T-helper 1 cell treated with Interleukin-12 subunit alpha and Interleukin-12 subunit beta and Interleukin-4 antibody, amounts not matched to agents 30 ng/mL and 1 ng/mL, for 36 hours (primary cell): ENCODE data around the gene PMEPA1. TPM values are rescaled to one million over a fixed set of nuclear protein-coding genes. Genes with fewer than 3 reads are reported as not detected.

Source experiments
- intact Hi-C: fragments of 100-400 bp; cut with micrococcal nuclease; formaldehyde crosslinking; loops from one replicate; pipeline ENCODE4 v1.15.1; 2024
- total RNA-seq: library from RNA; stranded (reverse); gene quantifications from 2 replicates; pipeline ENCODE4 v1.2.3, GENCODE V29; 2022

PMEPA1 gene
- total RNA-seq, 1 donor from 2014 or later: 0.47 TPM

GRCh38 chr20:57737349-57737748 lies 27.5 kb upstream of the PMEPA1 start:
- intact Hi-C loops: no loop called here

DNA sequence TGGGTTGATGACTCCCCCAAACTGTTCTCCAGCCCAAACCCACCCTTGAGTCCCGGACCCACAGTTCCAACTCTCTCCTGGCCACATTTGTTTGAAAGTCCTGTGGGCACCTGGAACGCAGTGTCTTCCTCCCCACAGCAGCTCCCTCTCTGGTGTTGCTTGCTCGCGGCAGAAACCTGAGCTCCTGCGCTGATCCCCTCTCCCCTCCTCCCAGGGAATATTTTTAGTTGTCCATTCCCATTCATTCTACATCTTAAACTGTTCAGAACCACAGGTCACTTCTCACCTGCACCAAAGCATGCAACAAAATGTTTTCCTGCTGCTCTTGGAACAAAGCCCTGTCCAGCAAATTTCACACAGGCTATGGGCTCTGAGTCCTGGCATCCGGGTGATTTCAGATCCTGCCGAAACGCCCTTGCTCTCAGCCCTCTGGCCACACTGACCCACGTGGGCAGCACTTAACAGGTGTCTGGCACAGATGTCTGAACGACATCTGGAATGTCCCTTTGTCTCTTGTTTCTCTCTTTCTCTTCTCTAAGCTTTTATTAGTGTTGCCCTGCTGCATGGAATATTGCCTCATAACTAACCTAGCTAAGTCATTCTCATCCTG lies 27.0 kb upstream of the PMEPA1 start:
- intact Hi-C loops: no loop called here

- intact Hi-C loops: no loop called here
These were observed 26.3 kb upstream of the PMEPA1 start for GRCh38 chr20:57735831-57736737.

GRCh38 chr20:57734754-57735153 lies 24.9 kb upstream of the PMEPA1 start:
- intact Hi-C loops: no loop called here

DNA sequence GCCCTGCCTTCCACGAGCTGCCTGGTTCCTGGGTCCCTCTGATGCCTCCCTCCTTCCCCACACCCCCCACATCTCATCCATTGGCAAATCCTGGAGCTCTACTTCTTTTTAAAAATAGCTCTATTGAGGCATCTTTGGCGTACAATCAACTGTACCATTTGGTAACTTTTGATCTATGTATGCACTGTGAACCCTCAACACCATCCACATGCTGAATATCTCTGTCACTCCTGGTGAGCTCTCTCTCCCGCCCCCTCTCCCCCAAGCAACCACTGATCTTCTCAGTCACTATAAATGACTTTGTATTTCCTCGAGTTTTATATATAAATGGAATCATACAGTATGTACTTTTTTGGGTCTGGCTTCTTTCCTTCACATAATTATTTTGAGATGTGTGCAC lies 22.4 kb upstream of the PMEPA1 start:
- intact Hi-C loops: no loop called here

- intact Hi-C loops: no loop called here
These were observed 18.9 kb upstream of the PMEPA1 start for GRCh38 chr20:57728762-57729161.

DNA sequence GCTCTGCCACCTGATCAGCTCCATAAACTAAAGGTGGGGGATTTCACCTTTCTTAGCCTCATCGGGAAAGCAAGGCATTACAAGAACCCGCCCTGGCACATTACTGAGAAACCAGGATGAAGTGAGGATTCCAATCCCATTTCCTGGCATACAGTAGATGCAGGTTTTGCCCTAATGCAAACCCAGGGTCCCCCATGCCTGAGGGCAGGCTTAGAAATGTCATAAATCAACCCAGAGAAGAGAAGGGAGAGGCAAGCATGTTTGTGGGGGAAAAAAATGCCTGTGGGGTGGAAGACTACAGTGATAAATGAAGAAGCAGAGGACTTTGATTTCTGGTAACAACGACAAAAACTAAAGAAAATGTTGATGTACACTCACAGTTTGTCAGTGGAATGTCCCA lies 18.0 kb upstream of the PMEPA1 start:
- intact Hi-C loops: loop anchor here (2.0 kb wide), 1 partner anchor 37 kb away; no protein-coding TSS in a partner anchor

- intact Hi-C loops: loop anchor here (2.0 kb wide), 1 partner anchor 39 kb away; no protein-coding TSS in a partner anchor
These were observed 15.8 kb upstream of the PMEPA1 start for GRCh38 chr20:57725636-57726035.

DNA sequence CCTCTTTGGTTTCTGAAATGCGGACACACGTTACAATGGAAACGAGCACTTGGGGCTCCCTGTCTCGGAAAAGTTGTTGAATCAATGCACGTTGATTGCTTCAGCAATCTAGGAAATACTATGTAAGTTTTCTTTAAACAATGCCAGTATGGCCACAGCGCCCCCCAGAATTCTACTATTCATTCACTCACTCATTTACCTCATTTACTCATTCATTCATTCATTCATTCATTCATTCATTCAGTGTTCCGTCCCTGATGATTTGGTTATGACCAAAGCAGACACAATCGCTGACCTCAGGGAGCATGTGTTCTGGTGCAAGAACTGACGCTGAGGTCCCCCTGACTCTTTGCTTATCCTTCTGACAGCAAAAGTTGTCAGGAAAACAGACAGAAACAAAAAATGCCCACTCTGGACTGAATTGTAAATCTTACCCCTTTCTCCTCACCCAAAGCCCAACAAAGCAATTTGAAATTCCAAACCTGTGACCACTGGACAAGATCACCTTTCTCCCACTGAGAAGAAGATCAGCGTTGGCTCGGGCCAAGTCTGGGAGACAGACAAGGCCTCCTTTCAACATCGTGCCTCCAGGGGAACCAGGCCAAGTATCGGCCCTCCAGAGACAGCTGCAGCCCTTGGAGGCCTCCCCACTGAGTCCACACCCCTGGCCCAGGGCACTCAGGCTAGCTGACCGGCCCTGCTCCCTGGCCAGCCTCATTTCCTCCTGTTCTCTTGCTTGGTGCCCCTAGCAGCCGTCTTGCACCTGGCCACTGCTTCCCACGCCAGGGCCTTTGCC lies 15.0 kb upstream of the PMEPA1 start:
- intact Hi-C loops: no loop called here

GRCh38 chr20:57723816-57724215 lies 14.0 kb upstream of the PMEPA1 start:
- intact Hi-C loops: no loop called here

- intact Hi-C loops: loop anchor here (5.0 to 10.0 kb wide), 3 partner anchors 325 to 935 kb away; partner anchors contain the start of genes RBM38, STX16 and VAPB
These were observed 10.1 kb upstream of the PMEPA1 start for GRCh38 chr20:57719951-57720350.

DNA sequence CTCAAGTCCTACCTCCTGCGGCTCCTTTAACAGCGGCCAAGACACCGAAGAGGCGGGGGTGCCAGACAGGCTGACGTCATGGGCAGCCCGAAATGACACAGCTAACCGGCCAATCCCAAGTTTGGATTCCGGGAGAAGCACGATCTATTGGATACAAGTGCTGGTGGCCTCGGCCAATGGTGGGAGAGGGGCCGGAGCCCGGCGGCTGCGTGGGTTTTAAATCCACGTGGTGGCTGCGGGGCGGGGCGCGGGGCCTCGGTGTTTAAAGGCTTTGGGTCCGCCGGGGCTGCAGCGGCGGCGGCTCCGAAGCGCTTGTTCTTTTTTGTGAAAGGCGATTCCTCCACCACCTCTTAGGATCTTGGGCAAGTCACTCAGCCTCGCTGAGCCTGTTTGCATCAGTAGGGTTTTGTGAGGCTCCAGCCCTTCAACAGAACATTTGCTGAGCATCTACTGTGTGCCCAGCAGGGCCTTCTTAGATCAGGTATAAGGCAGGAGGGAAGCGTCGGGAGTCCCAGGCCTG lies 8.7 kb upstream of the PMEPA1 start:
- intact Hi-C loops: loop anchor here (1.0 to 10.0 kb wide), 5 partner anchors 8 to 936 kb away; partner anchors contain the start of genes PMEPA1, RBM38, STX16 and VAPB

DNA sequence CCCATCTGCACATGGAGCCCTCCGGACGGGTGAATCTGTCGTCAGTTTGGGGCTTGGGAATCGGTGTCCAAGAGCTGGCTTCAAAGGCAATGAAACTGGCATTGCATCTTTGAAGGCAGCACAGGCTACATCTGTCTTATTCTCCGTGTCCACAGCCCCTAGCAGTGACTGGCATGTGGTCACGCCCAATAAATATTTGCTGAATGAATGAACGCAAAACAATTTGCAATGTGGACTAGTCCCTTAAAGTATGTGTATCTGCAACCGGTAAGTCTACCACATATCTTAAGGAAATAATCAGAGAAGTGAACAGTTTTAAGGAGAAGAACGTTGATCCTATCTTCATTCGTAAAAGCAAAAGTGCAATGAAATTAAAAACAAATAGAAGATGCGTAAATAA lies 8.0 kb upstream of the PMEPA1 start:
- intact Hi-C loops: loop anchor here (1.0 to 10.0 kb wide), 5 partner anchors 7 to 937 kb away; partner anchors contain the start of genes PMEPA1, RBM38, STX16 and VAPB

DNA sequence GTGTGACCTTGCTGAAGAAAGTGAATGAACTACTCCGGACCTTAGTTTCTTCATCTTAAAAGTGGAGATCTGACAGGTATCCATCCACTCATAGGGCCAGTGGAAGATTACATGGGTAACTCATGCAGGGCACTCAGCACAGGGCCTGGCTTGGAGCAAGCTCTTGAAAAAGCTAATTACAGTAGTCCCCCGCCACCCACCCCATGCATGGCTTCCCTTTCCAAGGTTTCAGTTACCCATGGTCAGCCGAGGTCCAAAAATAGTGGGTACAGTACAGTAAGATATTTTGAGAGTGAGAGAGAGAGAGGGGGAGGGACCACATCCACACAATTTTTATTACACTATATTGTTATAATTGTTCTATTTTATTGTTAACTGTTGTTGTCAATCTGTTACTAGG lies 7.1 kb upstream of the PMEPA1 start:
- intact Hi-C loops: loop anchor here (5.0 to 10.0 kb wide), 3 partner anchors 322 to 938 kb away; partner anchors contain the start of genes RBM38, STX16 and VAPB

- intact Hi-C loops: loop anchor here (5.0 to 10.0 kb wide), 3 partner anchors 321 to 939 kb away; partner anchors contain the start of genes RBM38, STX16 and VAPB
These were observed 6.4 kb upstream of the PMEPA1 start for GRCh38 chr20:57716202-57716601.

DNA sequence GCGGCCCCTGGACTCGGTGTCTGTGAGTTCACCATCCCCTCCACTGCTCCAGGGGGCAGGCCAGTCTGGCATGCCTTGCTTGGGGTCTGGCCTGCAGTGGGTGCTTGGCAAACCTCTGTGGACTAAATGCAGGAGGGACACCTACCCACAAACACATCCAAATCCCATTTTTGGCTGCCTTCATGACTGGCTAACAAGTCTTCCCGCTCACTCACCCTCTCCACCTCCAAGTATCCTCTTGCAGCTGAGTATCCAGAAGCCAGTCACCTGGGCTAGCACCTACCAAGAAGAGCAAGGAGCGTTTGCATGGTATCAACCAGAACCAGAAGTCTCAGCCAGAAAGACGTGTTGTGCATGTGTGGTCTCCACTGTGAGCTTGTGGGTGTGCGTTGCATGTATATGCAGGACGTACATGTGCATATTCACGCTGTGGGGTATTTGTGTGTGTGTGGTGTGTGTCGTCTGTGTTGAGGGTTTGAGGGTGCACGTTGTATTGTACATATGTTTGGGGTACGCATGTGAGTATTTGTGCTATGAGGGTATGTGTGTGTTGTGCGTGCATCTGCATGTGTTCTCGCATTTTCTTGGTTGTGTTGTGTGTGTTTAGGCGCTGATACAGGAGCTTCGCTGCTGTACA lies 5.6 kb upstream of the PMEPA1 start:
- intact Hi-C loops: loop anchor here (5.0 to 10.0 kb wide), 3 partner anchors 321 to 939 kb away; partner anchors contain the start of genes RBM38, STX16 and VAPB

DNA sequence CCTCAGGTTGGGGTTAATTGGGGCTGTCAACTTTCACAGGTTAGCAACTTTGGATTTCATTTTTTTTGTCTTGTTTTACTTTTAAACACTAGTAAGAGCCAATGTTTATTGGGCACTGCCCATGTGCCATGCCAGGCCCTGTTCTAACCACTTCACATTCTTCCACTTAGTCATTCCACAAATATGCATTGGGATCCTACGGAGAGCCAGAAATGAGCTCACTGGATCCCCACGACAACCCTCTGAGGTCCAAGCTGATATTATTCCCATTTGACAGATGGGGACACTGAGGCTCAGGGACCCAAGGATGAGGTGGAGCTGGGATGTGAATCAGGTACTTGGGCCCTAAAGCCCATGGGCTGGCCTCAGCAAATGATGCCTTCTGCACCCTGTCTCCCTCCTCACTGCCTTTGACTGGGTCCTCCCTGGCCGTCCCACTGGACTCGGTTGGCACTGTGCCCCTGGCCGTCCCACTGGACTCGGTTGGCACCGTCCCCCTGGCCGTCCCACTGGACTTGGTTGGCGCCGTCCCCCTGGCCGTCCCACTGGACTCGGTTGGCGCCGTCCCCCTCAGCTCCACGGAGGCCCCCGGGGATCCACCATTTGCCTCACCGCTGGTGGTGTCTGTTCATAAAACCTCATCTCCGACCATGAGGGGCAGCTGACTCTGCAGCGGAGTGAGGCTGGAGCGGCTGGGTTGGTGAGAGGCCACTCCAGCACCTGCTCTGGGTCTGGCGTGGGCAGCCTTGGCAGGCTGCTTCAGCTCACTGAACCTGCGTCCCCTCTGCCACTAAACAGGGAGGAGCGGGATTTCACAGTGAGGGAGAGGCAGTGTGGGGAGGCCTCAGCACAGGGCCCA lies 4.8 kb upstream of the PMEPA1 start:
- intact Hi-C loops: loop anchor here (5.0 to 10.0 kb wide), 3 partner anchors 320 to 940 kb away; partner anchors contain the start of genes RBM38, STX16 and VAPB

DNA sequence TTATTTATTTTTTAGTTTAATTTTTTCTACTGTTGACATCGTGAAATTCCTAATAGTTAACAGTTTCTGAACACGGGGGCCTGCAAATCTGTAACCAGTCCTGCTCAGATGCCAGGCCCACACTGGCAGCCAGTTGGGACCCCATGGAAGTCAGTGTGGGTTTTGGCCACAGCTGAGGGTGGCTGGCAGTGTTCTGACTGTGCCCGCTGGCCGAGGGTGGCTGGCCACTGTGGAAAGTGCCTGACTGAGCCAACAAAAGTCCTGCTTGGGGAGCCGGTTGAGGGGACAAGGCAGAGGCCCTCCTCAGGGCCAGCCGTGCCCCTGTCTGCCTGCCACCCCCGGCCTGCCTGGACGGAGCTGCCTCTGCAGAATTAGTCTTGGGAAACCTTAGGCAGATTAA lies 4.1 kb upstream of the PMEPA1 start:
- intact Hi-C loops: loop anchor here (10.0 kb wide), 2 partner anchors 319 to 941 kb away; partner anchors contain the start of genes RBM38 and STX16

- intact Hi-C loops: loop anchor here (10.0 kb wide), 2 partner anchors 319 to 941 kb away; partner anchors contain the start of genes RBM38 and STX16
These were observed 3.7 kb upstream of the PMEPA1 start for GRCh38 chr20:57713505-57713903.
